Medulla oblongata (tissue), 1 donor: ENCODE data around the gene SLC35E3.
A peak's percentile ranks its signal among the peaks of the same experiment; 100 is the strongest.

Experiments used
- DNase-seq: peaks from one replicate; pipeline ENCODE4 v3.0.0-alpha.2; 2015; ENCODE audit errors: extremely low spot score

The SLC35E3 gene

DNA sequence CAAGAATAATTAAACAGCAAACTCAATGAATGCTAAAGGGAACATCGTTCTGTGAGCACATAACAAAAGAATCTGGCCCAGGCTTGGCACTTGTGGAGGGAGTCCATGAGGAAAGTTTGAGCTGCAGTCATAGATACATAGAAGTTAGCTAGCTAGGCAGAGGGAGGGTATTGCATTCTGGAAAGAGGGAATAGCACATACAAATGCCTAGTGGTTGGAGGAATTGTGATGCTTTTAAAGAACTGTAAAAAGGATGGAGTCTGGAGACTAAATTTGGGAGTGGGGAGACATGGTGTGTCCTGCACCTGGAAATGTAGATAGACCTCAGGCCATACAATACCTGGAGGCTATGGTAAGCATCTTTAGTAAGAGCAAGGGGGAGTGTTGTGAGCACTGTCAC, 24.0 kb downstream of the SLC35E3 start:
- DNase-seq: no peak

DNA sequence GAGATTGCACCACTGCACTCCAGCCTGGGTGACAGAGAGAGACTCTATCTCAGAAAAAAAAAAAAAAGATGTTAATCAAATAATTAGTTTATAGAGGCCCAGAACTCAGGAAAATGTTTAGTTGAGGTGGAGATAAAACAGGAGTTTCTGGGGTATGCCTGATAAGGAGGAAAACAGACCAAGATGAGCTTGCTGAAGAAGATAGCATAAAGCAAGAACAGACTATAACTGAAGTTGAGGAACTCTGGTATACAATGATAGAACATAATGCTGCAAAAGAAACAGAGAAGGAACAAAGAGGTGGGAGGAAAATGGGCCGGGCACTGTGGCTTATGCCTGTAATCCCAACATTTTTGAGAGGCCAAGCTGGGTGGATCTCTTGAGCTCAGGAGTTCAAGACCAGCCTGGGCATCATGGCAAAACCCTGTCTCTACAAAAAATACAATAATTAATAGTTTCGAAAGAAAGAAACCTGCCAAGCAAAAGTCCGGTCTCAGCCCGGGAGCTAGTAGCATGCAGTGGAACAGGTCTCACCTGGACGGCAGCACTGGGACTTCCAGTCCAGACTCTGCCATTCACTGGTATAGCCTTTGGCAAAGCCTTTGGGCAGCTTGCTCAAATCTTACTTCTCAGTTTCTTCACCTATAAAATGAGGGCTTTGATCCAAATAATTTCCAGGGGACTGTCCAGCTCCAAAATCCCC, 25.4 kb downstream of the SLC35E3 start:
- no peak for DNase-seq

DNA sequence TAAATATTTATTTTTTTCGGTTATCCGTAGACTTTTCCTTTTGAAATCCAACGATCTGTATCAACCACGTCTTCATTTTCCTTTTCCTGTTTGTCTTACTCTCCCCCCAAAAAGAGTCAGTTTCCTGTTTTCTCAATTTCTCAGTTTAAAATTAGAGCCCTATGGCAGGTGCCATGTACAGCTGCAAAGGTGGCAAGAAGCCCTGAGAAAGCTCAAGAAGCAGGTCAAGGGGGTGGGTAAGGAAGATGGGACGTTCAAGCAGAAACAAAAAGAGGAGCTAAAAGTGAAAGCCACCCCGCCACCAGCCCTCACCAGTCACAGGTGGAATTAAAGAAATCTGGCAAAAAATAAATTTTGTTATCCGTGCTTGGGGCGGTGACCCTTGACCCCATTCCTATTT, 26.7 kb downstream of the SLC35E3 start:
- no peak for DNase-seq

DNA sequence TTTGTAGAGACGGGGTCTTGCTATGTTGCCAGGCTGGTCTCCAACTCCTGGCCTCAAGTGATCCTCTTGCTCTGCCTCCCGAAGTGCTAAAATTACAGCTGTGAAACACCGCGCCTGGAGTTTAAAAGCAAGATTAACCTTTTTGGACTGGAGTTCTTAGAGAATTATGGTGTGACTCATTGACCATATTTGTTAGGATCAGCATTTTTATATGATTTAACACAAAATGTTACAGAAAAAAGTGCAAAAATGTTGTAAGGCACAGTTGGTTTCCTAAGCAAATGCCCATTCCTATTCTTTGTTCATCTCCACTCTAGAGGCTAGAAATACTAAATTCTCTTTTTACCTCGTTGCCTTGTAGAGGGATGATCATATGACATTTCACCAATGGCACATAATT, 27.6 kb downstream of the SLC35E3 start:
- DNase-seq: no peak

DNA sequence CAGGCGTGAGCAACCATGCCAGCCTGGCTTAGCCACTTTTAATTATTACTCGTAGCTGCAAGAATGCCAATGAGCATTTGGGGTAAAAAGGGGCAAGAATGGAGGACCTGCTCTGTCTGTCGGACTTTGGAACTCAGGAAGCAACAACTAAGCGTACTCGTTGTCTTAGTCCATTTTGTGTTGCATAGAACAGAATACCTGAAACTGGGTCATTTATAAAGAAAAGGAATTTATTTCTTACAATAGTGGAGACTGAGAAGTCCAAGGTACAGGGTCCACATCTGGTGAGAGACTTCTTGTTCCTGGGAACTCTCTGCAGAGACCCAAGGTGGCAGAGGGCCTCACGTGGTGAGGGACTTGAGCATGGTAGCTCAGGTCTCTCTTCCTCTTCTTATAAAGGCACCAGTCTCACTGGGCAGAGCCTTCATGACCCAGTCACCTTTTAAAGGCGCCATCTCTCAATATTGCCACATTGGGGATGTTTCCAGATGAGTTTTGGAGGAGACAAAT, 29.2 kb downstream of the SLC35E3 start:
- no peak for DNase-seq

DNA sequence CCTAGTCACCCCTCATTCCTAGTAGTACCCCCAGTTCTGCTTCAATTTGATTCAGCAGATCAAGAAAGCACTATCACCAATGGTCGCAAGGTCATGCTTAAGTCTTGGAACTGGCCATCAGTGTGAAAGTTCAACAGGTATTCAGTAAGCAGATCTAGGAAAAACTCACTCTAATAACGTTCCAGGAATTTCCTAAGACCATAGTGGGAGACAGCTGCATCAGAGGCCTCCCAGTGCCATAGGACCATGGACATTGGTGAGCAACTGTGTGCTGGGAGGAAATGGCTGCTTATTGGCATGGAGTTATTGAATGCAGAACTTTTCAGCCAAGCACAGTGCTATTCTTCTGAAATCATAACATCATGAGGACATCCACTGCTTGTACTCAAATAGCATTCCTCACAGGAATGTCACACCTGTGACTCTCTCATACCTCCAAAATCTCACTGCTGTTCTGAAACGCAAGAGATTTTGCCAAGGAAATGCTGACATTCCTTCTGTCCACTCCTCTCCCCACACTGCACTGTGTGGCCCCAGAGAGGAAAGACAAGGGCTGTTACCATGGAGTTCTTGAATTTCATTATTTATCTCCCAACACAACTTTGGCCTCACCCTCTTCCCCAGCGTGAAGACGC, 31.1 kb downstream of the SLC35E3 start:
- DNase-seq: no peak

DNA sequence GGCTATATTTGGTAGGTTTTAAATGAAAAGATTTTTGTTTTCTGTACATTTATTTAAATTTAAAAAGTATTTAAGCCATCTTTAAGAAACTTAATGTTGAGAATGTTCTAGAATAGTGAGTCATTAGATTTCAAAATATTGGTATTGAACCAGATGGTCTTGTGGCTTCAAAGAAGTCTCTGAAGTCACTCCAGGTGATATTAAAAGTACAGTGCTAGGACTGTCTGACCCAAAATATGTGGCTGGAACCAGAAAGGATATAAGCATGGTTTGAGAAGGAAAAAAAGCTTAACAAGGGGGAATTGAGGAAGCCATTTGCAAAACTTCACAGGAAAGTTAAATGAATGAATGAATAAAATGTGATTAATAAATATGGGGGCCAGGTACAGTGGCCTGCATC, 33.3 kb downstream of the SLC35E3 start:
- DNase-seq: no peak

DNA sequence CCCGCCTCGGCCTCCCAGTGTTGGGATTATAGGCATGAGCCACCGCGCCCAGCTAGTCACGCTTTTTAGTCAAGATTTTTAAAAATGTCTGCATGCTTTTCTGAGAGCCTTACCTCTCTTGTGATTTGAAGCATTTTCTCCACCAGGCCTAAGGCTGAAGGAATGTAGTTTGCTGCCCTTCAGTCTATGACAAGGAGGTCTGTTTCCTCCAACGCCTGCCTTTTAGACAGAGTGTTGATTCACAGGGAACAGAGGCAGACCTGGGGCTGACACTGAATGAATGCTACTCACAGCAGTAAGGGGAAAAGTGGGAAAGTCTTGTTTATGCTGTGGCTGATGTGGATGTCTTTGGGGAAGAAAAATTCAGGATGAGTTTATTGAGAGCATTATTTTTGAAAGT, 34.8 kb downstream of the SLC35E3 start:
- DNase-seq: peak; percentile 57

DNA sequence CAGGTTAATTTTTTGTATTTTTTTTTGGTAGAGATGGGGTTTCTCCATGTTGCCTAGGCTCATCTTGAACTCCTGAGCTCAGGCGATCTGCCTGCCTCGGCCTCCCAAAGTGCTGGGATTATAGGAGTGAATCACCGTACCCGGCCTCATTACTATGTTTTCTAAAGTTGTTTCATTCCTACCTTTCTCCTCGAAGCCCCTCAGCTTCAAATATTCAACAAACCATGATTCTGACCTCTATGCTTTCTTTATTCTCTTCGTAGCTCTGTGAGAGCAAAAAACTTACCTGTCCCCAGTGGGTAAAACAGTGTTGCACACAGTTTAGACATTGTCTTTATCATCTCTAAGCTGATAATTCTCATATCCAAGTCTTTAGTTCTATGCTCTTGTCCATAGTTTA, 35.8 kb downstream of the SLC35E3 start:
- DNase-seq: no peak

DNA sequence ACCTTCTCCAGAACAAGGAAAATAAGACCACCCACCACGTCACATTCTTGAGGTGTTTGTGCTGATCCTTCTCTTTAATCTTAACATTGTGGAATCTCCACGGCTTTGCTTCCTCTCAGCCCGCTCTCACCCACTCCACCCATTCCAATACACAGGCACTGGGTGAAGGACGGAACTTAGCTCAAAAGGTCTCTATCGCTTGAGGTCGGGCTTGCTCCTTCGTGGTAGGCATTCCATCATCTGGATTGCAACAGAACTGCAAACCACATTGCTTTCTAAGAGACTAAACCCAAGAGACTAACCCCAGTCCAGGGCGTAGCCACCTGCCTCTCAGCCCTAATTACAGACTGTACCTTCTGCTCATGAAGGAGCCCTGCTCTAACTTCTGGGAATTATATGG, 38.0 kb downstream of the SLC35E3 start:
- DNase-seq: no peak

DNA sequence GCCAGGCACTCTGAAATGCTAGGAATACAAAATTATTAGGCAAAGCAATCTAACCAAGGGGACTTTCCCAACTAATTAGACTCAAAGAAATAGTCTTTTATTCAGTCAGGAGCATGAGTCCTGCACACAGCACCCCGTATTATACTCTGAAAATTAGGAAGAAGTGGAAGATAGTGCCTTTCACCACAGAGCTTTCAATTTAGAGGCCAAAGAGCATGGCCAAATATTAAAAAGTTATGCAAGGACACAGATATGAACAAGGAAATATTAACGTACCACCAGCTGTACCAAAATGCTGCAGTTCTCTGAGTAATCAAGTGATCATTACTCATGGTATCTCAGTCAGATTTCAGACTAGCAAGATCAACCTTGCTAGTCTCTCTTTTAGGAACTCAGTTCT, 39.4 kb downstream of the SLC35E3 start:
- DNase-seq: no peak

DNA sequence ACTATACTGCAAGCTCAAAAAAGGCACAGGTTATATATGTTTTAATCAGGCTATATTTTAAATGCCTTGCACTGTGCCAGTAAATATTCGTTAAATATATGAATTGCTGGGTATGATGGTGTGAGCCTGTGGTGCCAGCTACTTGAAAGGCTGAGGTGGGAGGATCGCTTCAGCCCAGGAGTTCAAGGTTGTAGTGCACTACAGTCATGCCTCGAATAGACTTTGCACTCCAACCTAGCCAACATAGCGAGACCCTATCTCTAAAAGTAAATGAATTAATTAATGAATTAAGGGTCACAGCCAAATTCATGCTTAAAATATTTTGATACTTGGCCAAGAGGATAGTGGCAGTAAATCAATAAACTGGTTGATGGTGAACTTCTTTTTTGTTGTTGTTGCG, 39.8 kb downstream of the SLC35E3 start:
- DNase-seq: no peak

DNA sequence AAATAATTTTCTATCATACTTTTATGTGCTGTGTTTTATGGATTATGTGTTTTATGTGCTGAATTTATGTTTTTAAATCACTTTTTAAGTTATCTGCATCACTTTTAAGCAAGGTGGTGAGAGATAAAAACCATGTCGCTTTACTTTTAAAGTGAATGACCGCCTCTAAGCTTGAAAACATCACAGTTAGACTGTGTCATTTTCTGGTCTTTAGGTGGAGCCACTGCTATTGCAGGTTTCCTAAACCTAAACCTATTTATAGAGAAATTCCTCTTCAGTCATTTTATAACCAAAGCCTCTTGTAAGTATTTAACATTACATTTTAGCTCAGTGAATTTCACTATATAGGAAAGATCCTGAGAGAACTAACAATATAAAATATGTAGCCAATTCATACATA, 41.0 kb downstream of the SLC35E3 start:
- DNase-seq: no peak

DNA sequence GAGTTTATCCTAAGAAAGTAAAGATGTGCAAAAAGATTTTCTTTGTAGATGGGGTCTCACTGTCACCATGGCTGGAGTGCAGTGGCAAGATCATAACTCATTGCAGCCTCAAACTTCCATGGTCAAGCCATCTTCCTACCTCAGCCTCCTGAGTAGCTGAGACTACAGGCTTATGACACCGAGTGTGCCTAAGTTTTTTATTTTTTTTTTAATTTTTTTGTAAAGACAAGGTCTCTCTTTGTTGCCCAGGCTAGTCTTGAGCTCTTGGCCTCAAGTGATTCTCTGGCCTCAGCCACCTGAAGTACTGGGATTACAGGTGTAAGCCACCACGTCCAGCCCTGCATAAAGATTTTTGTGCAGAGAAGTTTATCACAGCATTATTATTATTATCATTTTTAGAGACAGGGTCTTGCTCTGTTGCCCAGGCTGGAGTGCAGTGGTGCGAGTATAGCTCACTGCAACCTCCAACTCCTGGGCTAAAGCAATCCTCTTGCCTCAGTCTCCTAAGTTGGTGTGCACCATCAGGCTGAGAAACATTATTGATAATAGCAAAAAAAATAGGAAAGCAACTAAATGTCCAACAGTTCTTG, 42.7 kb downstream of the SLC35E3 start:
- no peak for DNase-seq

DNA sequence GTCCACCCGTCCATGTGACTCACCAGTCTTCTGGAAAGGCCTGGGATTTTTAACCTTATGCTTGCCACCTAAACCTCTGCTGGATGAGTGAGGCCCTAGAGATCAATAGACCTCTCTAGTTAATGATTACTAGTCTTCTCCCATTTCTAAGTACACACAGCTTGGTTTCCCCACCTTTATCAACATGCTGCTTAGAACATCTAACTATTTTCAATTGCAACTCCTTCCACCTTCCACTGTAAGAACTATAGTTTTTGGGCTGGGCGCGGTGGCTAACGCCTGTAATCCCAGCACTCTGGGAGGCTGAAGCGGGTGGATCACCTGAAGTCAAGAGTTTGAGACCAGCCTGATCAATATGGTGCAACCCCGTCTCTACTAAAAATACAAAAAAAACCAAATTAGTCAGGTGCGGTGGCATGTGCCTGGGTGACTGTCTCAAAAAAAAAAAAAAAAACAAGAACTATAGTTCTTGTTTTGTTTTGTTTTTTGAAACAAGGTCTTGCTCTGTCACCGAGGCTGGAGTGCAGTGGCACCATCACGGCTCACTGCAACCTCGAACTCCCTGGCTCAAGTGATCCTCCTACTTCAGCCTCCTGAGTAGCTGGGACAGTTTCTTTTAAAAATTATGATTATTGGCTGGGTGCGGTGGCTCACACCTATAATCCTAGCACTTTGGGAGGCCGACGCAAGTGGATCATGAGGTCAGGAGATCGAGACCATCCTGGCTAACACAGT, 43.3 kb downstream of the SLC35E3 start:
- no peak for DNase-seq

DNA sequence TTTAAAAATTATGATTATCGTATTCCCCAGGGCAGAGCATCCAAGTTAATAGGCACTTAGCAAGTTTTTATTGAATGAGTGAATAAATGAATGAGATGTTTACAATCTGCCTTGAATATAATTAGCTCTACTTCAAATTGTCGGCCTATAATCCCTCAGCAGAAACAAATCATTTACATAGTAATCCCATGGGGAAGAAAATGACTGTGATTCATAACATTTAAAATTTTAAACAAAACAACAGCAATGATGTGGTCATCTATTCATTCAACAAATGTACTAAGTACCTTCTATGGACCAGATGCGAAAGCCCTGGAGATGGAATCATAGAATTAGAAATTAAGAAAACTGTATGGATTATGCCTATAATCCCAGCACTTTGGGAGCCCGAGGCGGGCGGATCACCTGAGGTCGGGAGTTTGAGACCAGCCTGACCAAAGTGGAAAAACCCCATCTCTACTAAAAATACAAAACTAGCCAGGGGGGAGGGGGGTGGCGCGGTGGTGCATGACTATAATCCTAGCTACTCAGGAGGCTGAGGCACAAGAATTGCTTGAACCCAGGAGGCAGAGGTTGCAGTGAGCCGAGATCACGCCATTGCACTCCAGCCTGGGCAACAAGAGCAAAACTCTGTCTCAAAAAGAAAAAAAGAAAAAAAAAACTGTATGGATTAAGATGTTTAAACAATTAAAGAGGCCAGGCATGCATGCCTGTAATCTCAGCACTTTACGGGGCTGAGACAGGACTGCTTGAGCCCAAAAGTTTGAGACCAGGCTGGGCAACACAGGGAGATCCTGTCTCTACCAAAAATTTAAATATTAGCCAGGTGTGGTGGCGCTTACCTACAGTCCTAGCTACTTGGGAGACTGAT, 44.3 kb downstream of the SLC35E3 start:
- no peak for DNase-seq

DNA sequence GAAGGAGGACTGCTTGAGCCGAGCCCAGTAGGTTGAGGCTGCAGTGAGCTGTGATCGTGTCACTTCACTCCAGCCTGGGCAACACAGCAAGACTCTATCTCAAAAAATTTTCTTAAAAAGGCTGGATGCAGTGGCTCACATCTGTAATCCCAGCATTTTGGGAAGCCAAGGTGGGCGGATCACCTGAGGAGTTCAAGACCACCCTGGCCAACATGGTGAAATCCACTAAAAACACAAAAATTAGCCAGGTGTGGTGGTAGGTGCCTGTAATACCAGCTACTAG, 44.9 kb downstream of the SLC35E3 start:
- DNase-seq: no peak

DNA sequence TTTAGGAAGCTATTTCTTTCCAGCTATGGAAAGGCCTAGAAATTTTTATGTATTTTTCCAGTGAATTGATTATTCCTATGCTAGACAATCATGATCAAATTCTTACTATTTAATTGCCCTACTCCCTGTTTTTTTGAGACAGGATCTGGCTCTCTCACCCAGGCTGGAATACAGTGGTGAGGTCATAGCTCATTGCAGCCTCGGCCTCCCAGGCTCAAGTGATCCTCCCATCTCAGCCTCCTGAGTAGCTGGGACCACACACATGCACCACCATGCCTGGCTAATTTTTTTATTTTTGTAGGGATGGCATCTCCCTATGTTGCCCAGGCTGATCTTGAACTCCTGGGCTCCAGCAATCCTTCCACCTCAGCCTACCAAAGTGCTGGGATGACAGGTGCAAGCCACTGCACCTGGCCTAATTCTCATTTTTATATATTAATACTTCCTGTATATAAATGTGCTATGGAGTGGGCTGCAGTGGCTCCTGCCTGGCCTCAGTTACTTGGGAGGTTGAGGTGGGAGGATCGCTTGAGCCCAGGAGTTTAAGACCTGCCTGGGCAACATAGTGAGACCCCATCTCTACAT, 46.0 kb downstream of the SLC35E3 start:
- no peak for DNase-seq

DNA sequence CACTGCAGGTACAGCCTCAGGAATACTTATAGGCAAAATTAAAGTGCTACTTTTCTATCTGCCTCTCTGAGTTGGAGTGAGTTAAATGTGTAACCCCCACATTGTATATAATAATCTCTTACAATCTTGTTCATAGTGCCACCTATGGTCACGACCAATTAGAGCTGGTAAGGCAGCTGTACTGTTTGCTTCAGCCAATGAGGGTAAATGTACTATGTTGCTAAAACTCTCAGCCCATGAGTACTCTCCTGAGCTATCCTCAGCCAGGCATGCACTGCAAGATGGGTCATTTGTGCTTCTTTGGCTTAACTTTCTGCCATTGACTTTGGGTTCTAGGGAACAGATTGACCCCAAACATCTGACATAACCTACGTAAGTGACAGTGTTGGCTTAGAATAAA, 47.0 kb downstream of the SLC35E3 start:
- no peak for DNase-seq

DNA sequence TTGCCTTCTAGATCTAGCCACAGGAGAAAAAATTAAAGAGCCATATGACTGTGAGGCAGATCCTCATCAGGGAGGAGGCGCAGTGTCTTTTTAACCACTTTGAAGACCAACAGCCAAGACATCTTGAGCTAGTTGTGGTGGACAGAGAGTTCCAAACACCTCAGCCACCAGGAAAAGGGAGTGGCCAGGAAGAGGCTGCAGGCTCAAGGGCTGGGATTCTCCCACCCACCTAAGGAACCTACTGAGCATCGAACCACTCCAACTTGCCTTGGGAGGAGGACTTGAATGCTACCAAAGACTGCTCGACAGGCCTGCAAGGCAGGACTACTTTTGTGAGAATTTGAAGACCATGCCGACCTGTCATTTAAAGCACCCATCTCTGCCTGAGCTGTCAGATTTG, 47.5 kb downstream of the SLC35E3 start:
- DNase-seq: no peak

DNA sequence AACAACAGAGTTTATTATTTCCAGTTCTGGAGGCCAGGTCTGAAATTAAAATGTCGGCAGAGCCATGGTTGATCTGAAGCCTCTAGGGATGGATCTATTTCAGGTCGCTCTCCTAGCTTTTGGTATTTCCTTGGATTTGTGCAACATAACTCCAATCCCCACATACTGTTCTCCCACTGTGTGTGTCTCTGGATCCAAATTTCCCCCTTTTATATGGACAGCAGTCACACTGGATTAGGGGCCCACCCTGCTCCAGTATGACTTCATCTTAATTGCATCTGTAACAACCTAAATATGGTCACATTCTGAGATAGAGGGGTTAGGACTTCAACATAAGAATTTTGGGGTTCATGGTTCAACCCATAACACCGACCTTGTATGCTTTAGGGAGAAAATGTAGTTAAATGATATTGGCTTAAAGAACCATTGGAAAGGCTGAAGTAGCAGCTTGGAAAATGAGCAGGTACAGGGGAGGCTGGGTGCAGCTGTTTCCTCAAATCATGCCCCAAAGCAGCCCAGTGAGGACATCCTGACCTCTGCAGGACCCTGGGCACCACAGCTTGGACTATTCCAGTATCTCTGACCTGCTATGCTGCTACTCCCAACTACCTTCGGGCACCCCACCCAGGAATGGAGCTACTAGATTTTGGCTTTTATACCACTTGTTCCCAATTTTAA, 48.1 kb downstream of the SLC35E3 start:
- no peak for DNase-seq
